ENCODE results near the gene SLC66A2. TPM values are rescaled to one million over a fixed set of nuclear protein-coding genes. Genes with fewer than 3 reads are reported as not detected.
"Not testable (repeated sequence)": the region's sequence is repeated elsewhere in the genome, so short reads cannot be mapped to it uniquely, and the experiment has no call there.

The SLC66A2 gene
- 16.9 and 18.3 TPM in 2 replicates for total RNA-seq (2014; rRNA removed; shearing (Covaris generic))
- polyA plus RNA-seq (2015; cell fraction: cytosol; rRNA removed) = 27.5 and 29.7 TPM in 2 replicates
- 28.1 and 33.2 TPM in 2 replicates for polyA plus RNA-seq (2015; cell fraction: nucleus; rRNA removed)

GRCh38 chr18:79951545-79952455 lies at the start of gene SLC66A2:
Gene SLC66A2 (minus strand): TSS chr18:79951653. CDS start chr18:79950926, 727 bp downstream.
- DNase-seq (ENCODE audit: low read depth, low spot score) = peak; percentile 75
- in situ Hi-C loops (cut with HindIII; ENCODE audit: low pct_unique_long_range_greater_than_20kb, low sequenced_read_pairs) = no loop called here

- DNase-seq (ENCODE audit: low read depth, low spot score) = no peak
- in situ Hi-C loops (cut with HindIII; ENCODE audit: low pct_unique_long_range_greater_than_20kb, low sequenced_read_pairs) = no loop called here
These were observed 49.4 kb upstream of the SLC66A2 start for GRCh38 chr18:80000877-80001276.

DNA sequence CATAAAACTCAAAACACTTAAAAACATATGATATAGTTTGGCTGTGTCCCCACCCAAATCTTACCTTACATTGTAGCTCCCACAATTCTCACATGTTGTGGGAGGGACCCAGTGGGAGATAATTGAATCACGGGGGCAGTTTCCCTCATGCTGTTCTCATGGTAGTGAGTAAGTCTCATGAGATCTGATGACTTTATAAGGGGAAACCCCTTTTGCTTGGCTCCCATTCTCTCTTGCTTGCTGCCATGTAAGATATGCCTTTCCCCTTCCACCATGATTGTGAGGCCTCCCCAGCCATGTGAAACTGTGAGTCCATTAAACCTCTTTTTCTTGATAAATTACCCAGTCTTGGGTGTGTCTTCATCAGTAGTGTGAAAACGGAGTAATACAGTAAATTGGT lies 48.2 kb upstream of the SLC66A2 start:
- in situ Hi-C loops (cut with HindIII; ENCODE audit: low pct_unique_long_range_greater_than_20kb, low sequenced_read_pairs); DNase-seq (ENCODE audit: low read depth, low spot score): not testable (repeated sequence)

DNA sequence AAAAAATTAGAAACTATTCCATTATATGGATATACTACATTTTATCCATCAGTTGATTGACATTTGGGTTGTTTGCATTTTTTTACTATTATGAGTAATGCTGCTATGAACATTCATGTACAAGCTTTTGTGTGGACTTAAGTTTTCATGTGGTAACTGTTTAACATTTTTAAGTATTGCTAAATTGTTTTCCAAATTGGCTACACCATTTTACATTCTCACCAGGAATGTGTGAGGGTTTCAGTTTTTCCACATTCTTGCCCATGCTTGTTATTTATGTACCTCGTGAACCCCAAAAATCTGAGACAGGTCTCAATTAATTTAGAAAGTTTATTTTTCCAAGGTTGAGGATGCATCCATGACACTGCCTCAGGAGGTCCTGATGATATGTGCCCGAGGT lies 40.0 kb upstream of the SLC66A2 start:
- DNase-seq (ENCODE audit: low read depth, low spot score) = no peak
- in situ Hi-C loops (cut with HindIII; ENCODE audit: low pct_unique_long_range_greater_than_20kb, low sequenced_read_pairs) = no loop called here

DNA sequence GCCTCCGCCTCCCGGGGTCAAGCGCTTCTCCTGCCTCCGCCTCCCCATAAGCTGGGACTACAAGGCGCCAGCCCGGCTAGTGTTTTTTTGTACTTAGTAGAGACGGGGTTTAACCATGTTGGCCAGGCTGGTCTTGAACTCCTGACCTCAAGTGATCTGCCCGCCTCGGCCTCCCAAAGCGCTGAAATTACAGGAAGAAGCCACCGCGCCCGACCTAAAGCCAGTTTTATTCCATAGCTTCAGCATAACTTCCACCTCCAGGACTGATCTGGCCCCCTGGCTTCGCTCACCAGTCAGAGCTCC lies 37.7 kb upstream of the SLC66A2 start:
- in situ Hi-C loops (cut with HindIII; ENCODE audit: low pct_unique_long_range_greater_than_20kb, low sequenced_read_pairs) = no loop called here
- DNase-seq (ENCODE audit: low read depth, low spot score) = no peak

GRCh38 chr18:79988451-79989194 lies 37.2 kb upstream of the SLC66A2 start, which contains the start of gene TXNL4A:
Gene TXNL4A (minus strand): TSS chr18:79988563. CDS start chr18:79988392, 171 bp downstream.
- DNase-seq (ENCODE audit: low read depth, low spot score) = peak; percentile 77
- in situ Hi-C loops (cut with HindIII; ENCODE audit: low pct_unique_long_range_greater_than_20kb, low sequenced_read_pairs) = no loop called here

GRCh38 chr18:79988071-79988450 lies 36.6 kb upstream of the SLC66A2 start:
- DNase-seq (ENCODE audit: low read depth, low spot score) = peak; percentile 46
- in situ Hi-C loops (cut with HindIII; ENCODE audit: low pct_unique_long_range_greater_than_20kb, low sequenced_read_pairs) = no loop called here

DNA sequence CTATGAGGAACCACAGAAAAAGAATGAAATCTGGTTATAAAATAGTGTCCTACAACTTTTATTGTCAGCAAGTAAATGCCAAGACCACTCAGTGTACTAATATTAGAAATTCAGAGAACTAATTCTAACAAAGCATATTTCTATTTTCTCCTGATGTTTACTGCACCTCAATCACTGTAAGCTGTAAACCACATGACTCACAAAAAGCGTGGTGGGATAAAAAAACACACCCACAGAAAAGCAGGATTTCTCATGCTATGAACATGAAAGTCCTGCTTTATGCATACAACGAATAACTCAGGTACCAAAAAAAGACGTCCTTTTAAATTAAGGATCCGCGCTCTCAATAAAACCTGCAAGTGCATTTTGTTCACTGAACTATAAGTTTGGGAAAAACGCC lies 36.1 kb upstream of the SLC66A2 start:
- no peak for DNase-seq (ENCODE audit: low read depth, low spot score)
- in situ Hi-C loops (cut with HindIII; ENCODE audit: low pct_unique_long_range_greater_than_20kb, low sequenced_read_pairs) = no loop called here

DNA sequence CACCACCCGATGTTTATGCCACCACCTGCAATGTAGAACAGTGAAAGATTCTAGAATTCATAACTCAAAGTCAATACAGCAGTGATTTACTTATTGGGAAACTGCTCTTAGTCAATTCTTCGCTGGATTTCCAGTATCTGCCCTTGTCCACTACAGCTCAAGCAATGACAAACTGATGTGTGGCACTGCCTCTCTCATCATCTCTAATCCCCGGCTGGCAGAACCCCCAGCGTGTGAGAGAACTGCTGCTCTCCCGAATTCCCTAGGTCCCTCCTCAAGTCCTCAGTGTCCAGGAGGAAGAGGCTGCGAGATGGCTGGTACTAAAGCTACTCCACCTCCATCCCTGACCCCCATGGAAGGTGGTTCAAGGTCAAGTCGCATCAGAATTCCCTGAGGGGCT lies 35.3 kb upstream of the SLC66A2 start:
- DNase-seq (ENCODE audit: low read depth, low spot score) = no peak
- in situ Hi-C loops (cut with HindIII; ENCODE audit: low pct_unique_long_range_greater_than_20kb, low sequenced_read_pairs) = no loop called here

DNA sequence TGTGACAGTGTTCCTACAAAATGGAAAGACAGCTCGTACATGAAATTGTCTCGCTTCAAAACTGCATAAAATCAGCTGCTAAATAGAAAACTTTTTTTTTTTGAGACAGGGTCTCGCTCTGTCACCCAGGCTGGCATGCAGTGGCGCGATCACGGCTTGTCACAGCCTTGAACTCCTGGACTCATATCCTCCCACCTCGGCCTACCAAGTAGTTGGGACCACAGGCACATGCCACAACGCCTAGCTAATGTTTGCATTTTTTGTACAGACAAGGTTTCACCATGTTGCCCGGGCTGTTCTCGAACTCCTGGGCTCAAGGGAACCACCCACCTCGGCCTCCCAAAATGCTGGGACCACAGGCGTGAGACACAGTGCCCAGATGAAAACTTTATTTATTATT lies 33.7 kb upstream of the SLC66A2 start:
- no peak for DNase-seq (ENCODE audit: low read depth, low spot score)
- in situ Hi-C loops (cut with HindIII; ENCODE audit: low pct_unique_long_range_greater_than_20kb, low sequenced_read_pairs) = no loop called here

- in situ Hi-C loops (cut with HindIII; ENCODE audit: low pct_unique_long_range_greater_than_20kb, low sequenced_read_pairs) = no loop called here
- no peak for DNase-seq (ENCODE audit: low read depth, low spot score)
These were observed 32.3 kb upstream of the SLC66A2 start for GRCh38 chr18:79983793-79984192.

GRCh38 chr18:79983253-79983652 lies 31.8 kb upstream of the SLC66A2 start:
- no peak for DNase-seq (ENCODE audit: low read depth, low spot score)
- in situ Hi-C loops (cut with HindIII; ENCODE audit: low pct_unique_long_range_greater_than_20kb, low sequenced_read_pairs) = no loop called here

GRCh38 chr18:79982736-79983135 lies 31.3 kb upstream of the SLC66A2 start:
- in situ Hi-C loops (cut with HindIII; ENCODE audit: low pct_unique_long_range_greater_than_20kb, low sequenced_read_pairs) = no loop called here
- DNase-seq (ENCODE audit: low read depth, low spot score) = peak; percentile 32

DNA sequence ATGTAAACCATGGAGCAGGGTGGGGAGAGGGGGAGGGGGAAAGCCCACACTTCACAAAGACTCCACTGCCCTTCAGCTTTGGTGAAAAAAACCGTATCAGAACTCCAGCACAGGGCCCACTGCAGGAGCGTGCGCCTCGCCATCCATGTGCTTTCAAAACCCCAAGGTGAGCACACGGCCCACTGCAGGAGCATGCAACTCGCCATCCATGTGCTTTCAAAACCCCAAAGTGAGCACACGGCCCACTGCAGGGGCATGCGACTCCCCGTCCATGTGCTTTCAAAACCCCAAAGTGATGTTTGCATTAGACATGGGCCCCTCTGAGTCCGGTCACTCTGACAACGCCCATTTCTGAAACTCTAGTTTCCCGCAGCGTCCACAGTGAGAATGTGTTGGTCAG lies 29.1 kb upstream of the SLC66A2 start:
- in situ Hi-C loops (cut with HindIII; ENCODE audit: low pct_unique_long_range_greater_than_20kb, low sequenced_read_pairs) = no loop called here
- no peak for DNase-seq (ENCODE audit: low read depth, low spot score)

GRCh38 chr18:79979843-79980242 lies 28.4 kb upstream of the SLC66A2 start:
- in situ Hi-C loops (cut with HindIII; ENCODE audit: low pct_unique_long_range_greater_than_20kb, low sequenced_read_pairs) = no loop called here
- no peak for DNase-seq (ENCODE audit: low read depth, low spot score)

DNA sequence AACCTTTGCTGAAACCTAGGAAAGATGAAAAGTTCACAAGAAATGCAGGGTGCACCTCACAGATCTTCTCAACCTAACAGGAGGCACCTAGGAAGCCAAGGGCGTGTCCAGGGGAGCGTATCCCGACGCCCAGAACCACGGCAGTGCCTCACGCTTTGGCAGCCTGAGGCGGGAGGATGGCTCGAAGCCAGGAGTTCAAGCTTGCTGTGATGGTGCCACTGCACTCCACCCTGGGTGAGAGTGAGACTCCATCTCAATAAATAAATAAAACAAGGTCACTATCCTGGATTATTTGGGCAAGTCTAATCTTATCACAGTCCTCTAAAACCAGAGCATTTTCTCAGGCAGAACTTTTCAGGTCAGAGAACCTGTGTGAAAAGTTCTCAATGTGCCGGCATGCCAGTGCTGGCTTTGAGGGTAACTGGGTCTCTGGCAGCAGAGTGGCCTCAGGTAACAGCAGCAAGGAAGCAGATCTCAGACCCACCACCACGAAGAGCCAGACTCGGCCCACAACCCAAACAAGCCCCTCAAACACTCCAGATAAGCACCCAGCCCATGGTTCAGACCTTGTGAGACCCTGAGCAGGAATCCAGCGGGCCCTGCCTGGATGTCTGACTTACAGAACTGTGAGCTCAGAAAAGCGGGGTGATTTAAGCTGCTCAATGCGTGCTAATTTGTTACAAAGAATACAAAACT lies 24.7 kb upstream of the SLC66A2 start:
- in situ Hi-C loops (cut with HindIII; ENCODE audit: low pct_unique_long_range_greater_than_20kb, low sequenced_read_pairs) = no loop called here
- DNase-seq (ENCODE audit: low read depth, low spot score) = no peak

- DNase-seq (ENCODE audit: low read depth, low spot score) = no peak
- in situ Hi-C loops (cut with HindIII; ENCODE audit: low pct_unique_long_range_greater_than_20kb, low sequenced_read_pairs) = no loop called here
These were observed 23.6 kb upstream of the SLC66A2 start for GRCh38 chr18:79975043-79975442.

GRCh38 chr18:79974025-79974654 lies 22.7 kb upstream of the SLC66A2 start:
- in situ Hi-C loops (cut with HindIII; ENCODE audit: low pct_unique_long_range_greater_than_20kb, low sequenced_read_pairs) = no loop called here

More at GRCh38 chr18:79974025-79974654, 22.7 kb upstream of the SLC66A2 start:
- no peak for DNase-seq (ENCODE audit: low read depth, low spot score)

Measured in SK-MEL-5 (cell line).